ENCODE measurements around the gene KCTD11. TPM values are rescaled to one million over a fixed set of nuclear protein-coding genes. Genes with fewer than 3 reads are reported as not detected.

KCTD11 gene
- total RNA-seq, 1 experiment from 2014 or later, result 5.3 TPM

- H2AK5ac ChIP-seq (ENCODE audit: insufficient read length, low read length), result no peak overlapping the region
Observed at GRCh38 chr17:7343250-7343649, 8.7 kb upstream of the KCTD11 start.

More at GRCh38 chr17:7343250-7343649, 8.7 kb upstream of the KCTD11 start:
- no peak for DNase-seq
- no peaks in the 10 kb centered on the region for H3K9me3 ChIP-seq (ENCODE audit: control insufficient read depth, low read depth, low read length)
- no peak overlapping the region for H2BK20ac ChIP-seq (ENCODE audit: low read depth, low read length, poor library complexity, severe bottlenecking)
- H4K8ac ChIP-seq (replicated peaks; ENCODE audit: insufficient read length, low read depth, low read length), result no peak overlapping the region
- H3K79me2 ChIP-seq (ENCODE audit: insufficient read depth, low read length), result no peaks in the 10 kb centered on the region
- no peaks in the 10 kb centered on the region for H3K4me1 Mint-ChIP-seq
- H3K14ac ChIP-seq (ENCODE audit: insufficient read depth, low read length), result no peak overlapping the region
- no peak overlapping the region for H2AFZ ChIP-seq (ENCODE audit: low read length)
- WGBS (ENCODE audit: extremely low coverage, insufficient read length, low lambda C conversion rate), result no CpG with 5 or more reads among the region's 15 CpGs
- H3K23ac ChIP-seq (ENCODE audit: insufficient read length, low read depth, low read length), result no peak overlapping the region
- no peak overlapping the region for H2BK15ac ChIP-seq (ENCODE audit: low read depth, low read length)
- H3K4ac ChIP-seq (ENCODE audit: low read depth, low read length), result no peak overlapping the region
- no peak overlapping the region for H3K27ac ChIP-seq (ENCODE audit: insufficient read length, low read depth, low read length)
- H4K20me1 ChIP-seq (ENCODE audit: control insufficient read depth, insufficient read depth, insufficient read length), result no peaks in the 10 kb centered on the region
- no peak for TF ChIP-seq CTCF (conservative IDR thresholded peaks at IDR 0.05)
- no peak overlapping the region for H3K56ac ChIP-seq (ENCODE audit: insufficient read length, low read depth, low read length)
- no peak overlapping the region for H2BK120ac ChIP-seq (ENCODE audit: low read depth, low read length, poor library complexity, severe bottlenecking)
- H3K27me3 Mint-ChIP-seq (ENCODE audit: low read depth), result no peaks in the 10 kb centered on the region; the same call in 1 of the 2 replicates
- no peaks in the 10 kb centered on the region for H3K27me3 ChIP-seq (ENCODE audit: insufficient read depth, low read length)
- H3K4me1 ChIP-seq (ENCODE audit: insufficient read depth, low read length), result no peaks in the 10 kb centered on the region
- no peak overlapping the region for H3T11ph ChIP-seq (ENCODE audit: low read length)
- no peak overlapping the region for H4K91ac ChIP-seq (ENCODE audit: insufficient read length, low read depth, low read length)
- H3K4me2 ChIP-seq (ENCODE audit: insufficient read depth, insufficient read length, low read length), result no peak overlapping the region
- H3K23me2 ChIP-seq (ENCODE audit: insufficient read length, low read depth, low read length, poor library complexity, severe bottlenecking), result no peaks in the 10 kb centered on the region
- H3K36me3 Mint-ChIP-seq (ENCODE audit: insufficient read depth in 1 of 3, low read depth in 3 of 3), result peaks cover 0 to 2% (median 0%) of the 10 kb centered on the region in 3 experiments; a peak in 2 of 7 replicates
- H3K4me3 Mint-ChIP-seq, result peak overlapping the region in 1 of 2 experiments; percentile 28; a peak in 1 of 5 replicates
- no peak overlapping the region for H2BK5ac ChIP-seq (ENCODE audit: insufficient read length, low read length)
- no peaks in the 10 kb centered on the region for H3K79me1 ChIP-seq (ENCODE audit: insufficient read depth, low read depth, low read length, poor library complexity, severe bottlenecking)
- H2BK12ac ChIP-seq (ENCODE audit: insufficient read length, low read depth, low read length), result no peak overlapping the region
- no peak overlapping the region for H4K5ac ChIP-seq (ENCODE audit: insufficient read length, low read depth, low read length)
- H3K27ac Mint-ChIP-seq, result peak overlapping the region in 2 of 3 experiments; percentile 15 to 38; a peak in 2 of 7 replicates
- H3K9me3 Mint-ChIP-seq, result no peaks in the 10 kb centered on the region
- H3K18ac ChIP-seq (ENCODE audit: insufficient read length, low read depth, low read length), result no peak overlapping the region
- no peak overlapping the region for H3K9ac ChIP-seq (ENCODE audit: extremely low read depth, insufficient read length, low read length)

Data from H9 (cell line).